Measurements from ENCODE around the gene CHST14.

Gene CHST14

GRCh38 chr15:40464595-40465185, 6.1 kb upstream of the CHST14 start:
- DNase-seq = no peak

- no peak for DNase-seq
Measured at GRCh38 chr15:40465939-40466338, 4.8 kb upstream of the CHST14 start.

- no peak for DNase-seq
Measured at GRCh38 chr15:40466426-40467260, 4.1 kb upstream of the CHST14 start.

- DNase-seq = no peak
Measured at GRCh38 chr15:40467261-40467615, 3.5 kb upstream of the CHST14 start.

- no peak for DNase-seq
Measured at GRCh38 chr15:40468898-40469331, 1.9 kb upstream of the CHST14 start.

- DNase-seq = no peak
Measured at GRCh38 chr15:40469776-40470390, 901 bp upstream of the CHST14 start.

GRCh38 chr15:40471105-40471807, 472 bp downstream of the CHST14 start:
- peak; percentile 47 for DNase-seq

- no peak for DNase-seq
Measured at GRCh38 chr15:40471808-40472150, 995 bp downstream of the CHST14 start.

GRCh38 chr15:40472171-40472727, 1.5 kb downstream of the CHST14 start:
- no peak for DNase-seq

- DNase-seq = no peak
Measured at GRCh38 chr15:40474581-40474980, 3.8 kb downstream of the CHST14 start.

- DNase-seq = no peak
Measured at GRCh38 chr15:40477642-40478327, 7.0 kb downstream of the CHST14 start.

- no peak for DNase-seq
Measured at GRCh38 chr15:40479024-40479423, 8.2 kb downstream of the CHST14 start.

- DNase-seq = no peak
Measured at GRCh38 chr15:40481341-40482074, 10.7 kb downstream of the CHST14 start.

- DNase-seq = no peak
Measured at GRCh38 chr15:40483919-40484318, 13.1 kb downstream of the CHST14 start.

GRCh38 chr15:40486066-40486770, 15.4 kb downstream of the CHST14 start:
- DNase-seq = no peak

GRCh38 chr15:40487816-40488682, 17.3 kb downstream of the CHST14 start:
- no peak for DNase-seq

- no peak for DNase-seq
Measured at GRCh38 chr15:40489274-40490175, 18.7 kb downstream of the CHST14 start.

GRCh38 chr15:40493089-40493840, 22.5 kb downstream of the CHST14 start:
- no peak for DNase-seq
